Left forelimb (tissue), 1 donor: ENCODE data around the gene PFKFB1.

Experiments used
- DNase-seq: peaks from one replicate; pipeline ENCODE4 v3.0.0-alpha.2; 2018; ENCODE audit warnings: low spot score

Gene PFKFB1

GRCh38 chrX:54922547-54922946 is 71.4 kb downstream of the PFKFB1 start:
- DNase-seq: no peak

GRCh38 chrX:54921427-54922021 is 72.5 kb downstream of the PFKFB1 start:
- DNase-seq: peak; percentile 85

- DNase-seq: no peak
Measured at GRCh38 chrX:54920610-54921426, 73.2 kb downstream of the PFKFB1 start, which contains the start of gene TRO. Gene TRO, plus strand, starts transcription at chrX:54920824. Its CDS starts 1,423 bp downstream, at chrX:54922247.

- DNase-seq: no peak
Measured at GRCh38 chrX:54909941-54910340, 84.0 kb downstream of the PFKFB1 start.

GRCh38 chrX:54894159-54894558 is 99.8 kb downstream of the PFKFB1 start:
- no peak for DNase-seq

GRCh38 chrX:54891573-54891972 is 102.4 kb downstream of the PFKFB1 start:
- DNase-seq: no peak

- DNase-seq: no peak
Measured at GRCh38 chrX:54885740-54886139, 108.2 kb downstream of the PFKFB1 start.
